Left ventricle myocardium inferior (tissue), 1 donor: ENCODE measurements around the gene RPUSD2. TPM values are rescaled to one million over a fixed set of nuclear protein-coding genes. Genes with fewer than 3 reads are reported as not detected.

Source experiments
- DNase-seq: peaks from one replicate; pipeline ENCODE4 v3.0.0-alpha.2; 2020
- H3K27ac ChIP-seq: fragments of 200-600 bp; replicated peaks from 2 replicates; pipeline ENCODE4 v1.8.0; 2021
- H3K27me3 ChIP-seq: fragments of 200-600 bp; 2 replicates; pipeline ENCODE4 v1.8.0; 2021; ENCODE audit warnings: low read depth
- H3K36me3 ChIP-seq: fragments of 200-600 bp; 2 replicates; pipeline ENCODE4 v1.8.0; 2021
- H3K4me1 ChIP-seq: fragments of 200-600 bp; 2 replicates; pipeline ENCODE4 v1.8.0; 2021
- H3K4me3 ChIP-seq: fragments of 200-600 bp; 2 replicates; pipeline ENCODE4 v1.8.0; 2021; ENCODE audit warnings: mild to moderate bottlenecking, moderate library complexity
- H3K9me3 ChIP-seq: fragments of 200-600 bp; replicated peaks from 2 replicates; pipeline ENCODE4 v1.8.0; 2021
- intact Hi-C: fragments of 100-400 bp; cut with micrococcal nuclease; formaldehyde crosslinking; loops from one replicate; pipeline ENCODE4 v1.11.0; 2022
- total RNA-seq: library from RNA; stranded (reverse); fragmentation: NEBNext Ultra II Directional; extraction: Animal tissue kit (Norgen Biotek cat#: 25700); gene quantifications from one replicate; pipeline ENCODE4 v1.2.1, GENCODE V29; 2021
- TF ChIP-seq, protein P1 (sequence below): fragments of 200-600 bp; IDR thresholded peaks from 2 replicates; pipeline ENCODE4 v1.8.0; 2021; ENCODE audit warnings: antibody characterized with exemption, mild to moderate bottlenecking, borderline replicate concordance
- donor health status: DM: no; HTN: yes; CAD: no; lungs with severe emphysema.

RPUSD2 gene
- total RNA-seq, 1 donor from 2014 or later: 12.0 TPM

- TF ChIP-seq, protein P1, sequence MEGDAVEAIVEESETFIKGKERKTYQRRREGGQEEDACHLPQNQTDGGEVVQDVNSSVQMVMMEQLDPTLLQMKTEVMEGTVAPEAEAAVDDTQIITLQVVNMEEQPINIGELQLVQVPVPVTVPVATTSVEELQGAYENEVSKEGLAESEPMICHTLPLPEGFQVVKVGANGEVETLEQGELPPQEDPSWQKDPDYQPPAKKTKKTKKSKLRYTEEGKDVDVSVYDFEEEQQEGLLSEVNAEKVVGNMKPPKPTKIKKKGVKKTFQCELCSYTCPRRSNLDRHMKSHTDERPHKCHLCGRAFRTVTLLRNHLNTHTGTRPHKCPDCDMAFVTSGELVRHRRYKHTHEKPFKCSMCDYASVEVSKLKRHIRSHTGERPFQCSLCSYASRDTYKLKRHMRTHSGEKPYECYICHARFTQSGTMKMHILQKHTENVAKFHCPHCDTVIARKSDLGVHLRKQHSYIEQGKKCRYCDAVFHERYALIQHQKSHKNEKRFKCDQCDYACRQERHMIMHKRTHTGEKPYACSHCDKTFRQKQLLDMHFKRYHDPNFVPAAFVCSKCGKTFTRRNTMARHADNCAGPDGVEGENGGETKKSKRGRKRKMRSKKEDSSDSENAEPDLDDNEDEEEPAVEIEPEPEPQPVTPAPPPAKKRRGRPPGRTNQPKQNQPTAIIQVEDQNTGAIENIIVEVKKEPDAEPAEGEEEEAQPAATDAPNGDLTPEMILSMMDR: no peak
- Histone ChIP-seq H3K4me1 (peaks cover 17% of the 10 kb centered on the region), H3K36me3 (no peaks in the 10 kb centered on the region), H3K27ac (no peak overlapping the region), H3K27me3 (no peaks in the 10 kb centered on the region), H3K9me3 (no peaks in the 10 kb centered on the region), H3K4me3 (no peak overlapping the region)
- intact Hi-C loops: no loop called here
- DNase-seq: no peak
Observed at GRCh38 chr15:40534371-40534770, 34.7 kb upstream of the RPUSD2 start.

GRCh38 chr15:40536501-40536900, 32.6 kb upstream of the RPUSD2 start:
- Histone ChIP-seq H3K36me3 (no peaks in the 10 kb centered on the region), H3K27ac (no peak overlapping the region), H3K9me3 (no peaks in the 10 kb centered on the region), H3K4me3 (no peak overlapping the region), H3K4me1 (peaks cover 17% of the 10 kb centered on the region), H3K27me3 (no peaks in the 10 kb centered on the region)
- DNase-seq: no peak
- intact Hi-C loops: no loop called here
- TF ChIP-seq, protein P1: no peak

GRCh38 chr15:40538976-40539375, 30.1 kb upstream of the RPUSD2 start:
- DNase-seq: no peak
- H3K36me3 ChIP-seq: no peaks in the 10 kb centered on the region
- TF ChIP-seq, protein P1: no peak
- H3K27ac ChIP-seq: no peak overlapping the region
- intact Hi-C loops: no loop called here
- no peak overlapping the region for H3K4me3 ChIP-seq
- no peaks in the 10 kb centered on the region for H3K27me3 ChIP-seq
- H3K4me1 ChIP-seq: peaks cover 17% of the 10 kb centered on the region
- H3K9me3 ChIP-seq: no peaks in the 10 kb centered on the region

DNA sequence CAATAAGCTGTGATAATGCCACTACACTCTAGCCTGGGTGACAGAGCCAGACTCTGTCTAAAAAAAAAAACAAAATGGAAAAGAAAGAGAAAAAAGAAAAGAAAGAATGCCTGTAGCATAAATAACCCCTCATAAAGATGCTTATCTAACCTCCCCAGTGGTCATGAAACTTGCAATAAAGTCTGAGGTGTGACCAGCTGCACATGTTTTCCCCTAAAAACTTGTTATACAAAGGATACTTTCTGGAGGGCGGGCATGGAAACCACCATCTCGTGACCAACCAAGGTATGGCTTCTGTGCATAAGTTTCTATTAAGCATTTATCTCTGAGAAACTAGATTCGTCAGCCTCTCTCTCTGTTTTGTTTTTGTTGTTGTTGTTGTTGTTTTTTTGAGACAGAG, 26.0 kb upstream of the RPUSD2 start:
- peaks cover 12% of the 10 kb centered on the region for H3K4me1 ChIP-seq
- H3K9me3 ChIP-seq: no peaks in the 10 kb centered on the region
- H3K27me3 ChIP-seq: no peaks in the 10 kb centered on the region
- no peak overlapping the region for H3K27ac ChIP-seq
- peaks cover 6% of the 10 kb centered on the region for H3K36me3 ChIP-seq
- TF ChIP-seq, protein P1: no peak
- no peak for DNase-seq
- no peak overlapping the region for H3K4me3 ChIP-seq
- intact Hi-C loops: no loop called here

DNA sequence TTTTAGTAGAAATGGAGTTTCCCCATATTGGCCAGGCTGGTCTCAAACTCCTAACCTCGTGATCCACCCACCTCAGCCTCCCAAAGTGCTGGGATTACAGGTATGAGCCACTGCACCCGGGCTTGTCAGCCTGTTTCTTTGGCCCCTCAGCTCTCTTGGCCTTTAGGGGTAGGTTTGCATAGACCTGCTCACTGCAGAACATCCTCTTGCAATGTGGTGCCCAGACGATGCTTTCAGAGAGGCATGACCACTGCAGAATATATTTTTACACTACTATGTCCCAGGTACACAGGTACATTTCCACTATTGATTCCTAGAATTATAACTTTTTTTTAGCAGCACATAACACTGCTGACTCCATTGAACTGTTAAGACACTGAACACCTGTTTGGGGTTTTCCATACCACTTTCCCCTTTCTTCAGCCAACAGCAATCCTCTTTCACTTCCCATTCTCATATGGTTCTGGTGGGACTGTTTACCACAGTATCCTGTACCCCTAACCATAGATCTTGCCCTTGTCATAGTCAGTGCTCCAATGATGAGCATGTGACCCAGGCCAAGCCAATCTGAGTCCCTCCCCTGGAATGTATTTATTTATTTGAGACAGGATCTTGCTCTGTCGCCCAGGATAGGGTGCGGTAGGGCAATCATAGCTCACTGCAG, 25.3 kb upstream of the RPUSD2 start:
- intact Hi-C loops: no loop called here
- TF ChIP-seq, protein P1: no peak
- peaks cover 19% of the 10 kb centered on the region for H3K4me1 ChIP-seq
- no peaks in the 10 kb centered on the region for H3K27me3 ChIP-seq
- H3K36me3 ChIP-seq: peaks cover 6% of the 10 kb centered on the region
- no peak overlapping the region for H3K27ac ChIP-seq
- H3K9me3 ChIP-seq: no peaks in the 10 kb centered on the region
- no peak overlapping the region for H3K4me3 ChIP-seq
- no peak for DNase-seq

- intact Hi-C loops: no loop called here
- no peak for DNase-seq
- H3K27ac ChIP-seq: no peak overlapping the region
- H3K4me3 ChIP-seq: no peak overlapping the region
- H3K4me1 ChIP-seq: peaks cover 32% of the 10 kb centered on the region
- TF ChIP-seq, protein P1: no peak
- H3K9me3 ChIP-seq: no peaks in the 10 kb centered on the region
- peaks cover 6% of the 10 kb centered on the region for H3K36me3 ChIP-seq
- H3K27me3 ChIP-seq: no peaks in the 10 kb centered on the region
Observed at GRCh38 chr15:40545457-40545856, 23.6 kb upstream of the RPUSD2 start.
